HEK293T (cell line): ENCODE results near the gene NR2C2.

Experiments
- ARNT ChIP-seq: fragments of 450-650 bp; IDR thresholded peaks from 2 replicates; pipeline ENCODE4 v1.6.1; 2017; ENCODE audit warnings: mild to moderate bottlenecking
- BHLHE40 ChIP-seq: fragments of 450-650 bp; IDR thresholded peaks from 2 replicates; pipeline ENCODE4 v1.6.1; 2016; ENCODE audit warnings: mild to moderate bottlenecking, moderate library complexity, borderline replicate concordance
- L3MBTL2 ChIP-seq: fragments of 450-650 bp; conservative IDR thresholded peaks from 2 replicates; pipeline ENCODE4 v1.6.1; 2016; ENCODE audit warnings: mild to moderate bottlenecking
- LEF1 ChIP-seq: fragments of 450-650 bp; IDR thresholded peaks from 2 replicates; pipeline ENCODE4 v1.6.1; 2017; ENCODE audit warnings: mild to moderate bottlenecking, borderline replicate concordance
- PKNOX1 ChIP-seq: fragments of 450-650 bp; IDR thresholded peaks from 2 replicates; pipeline ENCODE4 v1.6.1; 2016
- SP1 ChIP-seq: fragments of 450-650 bp; IDR thresholded peaks from 2 replicates; pipeline ENCODE4 v1.6.1; 2017
- SUZ12 ChIP-seq: fragments of 450-650 bp; IDR thresholded peaks from 2 replicates; pipeline ENCODE4 v1.6.1; 2016; ENCODE audit warnings: mild to moderate bottlenecking

GRCh38 chr3:14909250-14909649 is 38.1 kb upstream of the NR2C2 start:
- TF ChIP-seq LEF1: no peak
- TF ChIP-seq ARNT: no peak
- TF ChIP-seq PKNOX1: no peak
- TF ChIP-seq L3MBTL2: no peak
- no peak for TF ChIP-seq BHLHE40
- TF ChIP-seq SUZ12: no peak
- TF ChIP-seq SP1: no peak
